Measurements from ENCODE around the gene ROBO1. TPM values are rescaled to one million over a fixed set of nuclear protein-coding genes. Genes with fewer than 3 reads are reported as not detected.
A peak's percentile ranks its signal among the peaks of the same experiment; 100 is the strongest.
"Not testable (repeated sequence)": the region's sequence is repeated elsewhere in the genome, so short reads cannot be mapped to it uniquely, and the experiment has no call there.

The ROBO1 gene
- total RNA-seq, 1 donor from 2014 or later = 19.4 TPM

DNA sequence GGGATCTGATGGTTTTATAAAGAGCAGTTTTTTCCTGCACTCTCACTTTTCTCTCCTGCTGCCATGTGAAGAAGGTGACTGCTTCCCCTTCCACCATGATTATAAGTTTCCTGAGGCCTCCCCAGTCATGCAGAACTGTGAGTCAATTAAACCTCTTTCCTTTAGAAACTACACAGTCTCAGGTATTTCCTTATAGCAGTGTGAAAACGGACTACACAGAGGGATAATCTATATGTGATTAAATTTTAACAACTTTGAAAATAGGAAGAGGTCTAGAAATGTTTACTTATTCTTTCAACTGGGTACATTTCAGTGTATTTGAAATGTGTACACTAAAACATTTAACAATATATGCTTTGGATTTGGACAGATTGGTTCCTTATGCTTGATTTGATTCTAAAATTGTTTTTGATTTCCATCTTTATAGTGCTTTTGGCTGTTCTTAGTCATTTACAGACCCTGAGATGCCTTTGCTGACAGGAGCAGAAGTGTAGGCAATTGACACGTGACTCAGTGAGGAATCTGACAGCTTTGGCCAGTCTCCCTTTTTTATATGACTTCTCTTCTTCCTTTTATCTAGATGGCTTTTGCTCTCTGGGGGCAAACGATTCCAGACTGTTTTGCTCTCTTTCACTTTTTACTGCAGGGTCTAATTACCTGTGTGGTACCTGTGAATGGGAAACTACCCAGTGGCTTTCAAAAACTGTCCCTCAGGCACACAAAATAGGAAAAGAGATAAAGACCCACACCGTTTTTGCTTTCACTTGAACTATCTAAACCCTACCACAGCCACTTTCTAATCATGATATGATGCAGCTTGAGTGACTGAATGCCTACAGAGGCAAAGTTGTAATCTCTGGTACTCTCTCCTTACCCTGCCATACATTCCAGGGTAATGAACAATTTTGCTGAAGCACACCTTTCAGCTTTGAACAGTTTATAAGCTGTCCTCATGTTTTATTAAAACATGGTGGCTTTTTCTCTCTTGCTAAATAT is 422.6 kb downstream of the ROBO1 start:
- TF ChIP-seq CTCF (conservative IDR thresholded peaks at IDR 0.05; ENCODE audit: low read depth, low read length) = no peak
- no peak for DNase-seq (ENCODE audit: low read depth)
- no peak overlapping the region for H3K4me3 ChIP-seq (ENCODE audit: low read depth, low read length)

DNA sequence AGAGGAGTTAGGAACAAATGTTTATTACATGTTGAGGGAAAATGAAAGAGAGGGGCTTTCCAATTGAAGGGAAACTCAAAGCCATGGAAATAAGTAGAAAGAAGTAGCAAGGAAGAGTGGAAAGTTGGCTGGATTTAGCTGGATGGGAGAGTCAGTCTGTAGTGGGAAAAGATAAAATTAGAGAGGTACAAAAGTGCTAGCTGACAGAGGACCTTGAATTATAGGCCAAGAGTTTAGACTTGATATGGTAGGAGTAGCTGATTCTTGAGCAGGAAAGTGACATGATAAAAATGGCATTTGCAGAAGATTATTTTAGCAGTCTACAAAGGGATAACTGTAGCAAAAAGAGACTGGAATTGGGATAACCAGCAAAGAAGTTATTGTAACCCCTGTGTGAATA is 425.8 kb downstream of the ROBO1 start:
- TF ChIP-seq CTCF (conservative IDR thresholded peaks at IDR 0.05; ENCODE audit: low read depth, low read length) = no peak
- DNase-seq (ENCODE audit: low read depth) = no peak
- no peak overlapping the region for H3K4me3 ChIP-seq (ENCODE audit: low read depth, low read length)

- no peak for TF ChIP-seq CTCF (conservative IDR thresholded peaks at IDR 0.05; ENCODE audit: low read depth, low read length)
- DNase-seq (ENCODE audit: low read depth) = no peak
- no peak overlapping the region for H3K4me3 ChIP-seq (ENCODE audit: low read depth, low read length)
Measured at GRCh38 chr3:79339846-79340245, 428.0 kb downstream of the ROBO1 start.

- no peak overlapping the region for H3K4me3 ChIP-seq (ENCODE audit: low read depth, low read length)
- DNase-seq (ENCODE audit: low read depth) = no peak
- TF ChIP-seq CTCF (conservative IDR thresholded peaks at IDR 0.05; ENCODE audit: low read depth, low read length) = no peak
Measured at GRCh38 chr3:79337798-79338197, 430.0 kb downstream of the ROBO1 start.

DNA sequence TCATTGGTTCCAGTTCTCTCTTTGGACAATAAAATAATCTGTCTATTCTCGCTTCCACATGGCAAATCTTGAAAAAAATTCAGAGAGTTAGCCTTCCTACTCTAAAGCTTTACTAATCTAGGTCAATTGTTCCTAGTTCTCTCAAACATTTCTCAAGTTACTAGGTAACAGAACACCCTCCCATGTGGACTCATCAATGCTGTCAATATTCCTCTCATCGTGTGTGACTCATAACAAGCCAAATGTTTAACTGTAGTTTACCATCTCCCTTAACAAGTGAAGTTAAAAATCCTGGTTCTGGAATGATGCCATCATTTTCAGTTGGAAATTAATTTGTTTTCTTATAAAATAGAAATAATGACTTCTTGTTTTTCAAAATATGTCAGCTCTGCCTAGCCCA is 438.6 kb downstream of the ROBO1 start:
- no peak overlapping the region for H3K4me3 ChIP-seq (ENCODE audit: low read depth, low read length)
- DNase-seq (ENCODE audit: low read depth) = peak; percentile 38
- no peak for TF ChIP-seq CTCF (conservative IDR thresholded peaks at IDR 0.05; ENCODE audit: low read depth, low read length)

DNA sequence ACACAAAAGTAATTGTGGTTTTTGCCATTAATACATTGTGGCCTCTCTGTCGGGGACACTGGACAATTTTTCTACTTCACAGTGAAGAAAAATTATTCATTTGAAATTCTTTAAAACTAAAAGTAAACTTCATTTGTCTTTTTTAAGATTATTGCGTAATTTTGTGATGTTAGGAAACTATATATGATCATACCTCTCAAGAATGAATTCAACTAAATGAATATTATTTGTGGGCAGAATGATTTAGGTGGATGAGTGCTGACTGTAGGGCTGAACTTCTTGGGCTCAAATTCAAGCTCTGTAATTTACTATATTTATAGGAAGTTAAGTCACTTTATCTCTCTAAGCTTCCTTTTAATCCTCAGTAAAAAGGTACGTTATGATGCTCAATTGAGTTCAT is 441.2 kb downstream of the ROBO1 start:
- H3K4me3 ChIP-seq (ENCODE audit: low read depth, low read length) = no peak overlapping the region
- DNase-seq (ENCODE audit: low read depth) = no peak
- TF ChIP-seq CTCF (conservative IDR thresholded peaks at IDR 0.05; ENCODE audit: low read depth, low read length) = no peak

GRCh38 chr3:79325833-79326383 is 441.9 kb downstream of the ROBO1 start:
- not testable (repeated sequence) for H3K4me3 ChIP-seq (ENCODE audit: low read depth, low read length); DNase-seq (ENCODE audit: low read depth)

All from epithelial cell of proximal tubule (primary cell).